GM10248 (cell line): ENCODE results near the gene NKAIN2.

ENCODE experiments used
- CTCF ChIA-PET: fragments of 300-600 bp; sonication (Branson Sonifier 250); formaldehyde crosslinking; extraction: SDS; loops from one replicate; lab custom pipeline; 2021; ENCODE audit warnings: antibody characterized with exemption; lab: Yijun Ruan, JAX
- POLR2A ChIA-PET: fragments of 350-650 bp; sonication (Branson Sonifier 250); formaldehyde crosslinking; extraction: SDS; loops from one replicate; lab custom pipeline; 2020; ENCODE audit warnings: antibody characterized with exemption; lab: Yijun Ruan, JAX
- DNase-seq: peaks from one replicate; pipeline ENCODE4 v3.0.0; 2012; ENCODE audit errors: extremely low spot score
- TF ChIP-seq, protein P1 (sequence below): IDR thresholded peaks from 2 replicates; pipeline ENCODE4 v1.5.1; 2012; ENCODE audit warnings: mild to moderate bottlenecking, low read depth; ENCODE audit errors: extremely low read depth, missing control alignments, control extremely low read depth

Gene NKAIN2

DNA sequence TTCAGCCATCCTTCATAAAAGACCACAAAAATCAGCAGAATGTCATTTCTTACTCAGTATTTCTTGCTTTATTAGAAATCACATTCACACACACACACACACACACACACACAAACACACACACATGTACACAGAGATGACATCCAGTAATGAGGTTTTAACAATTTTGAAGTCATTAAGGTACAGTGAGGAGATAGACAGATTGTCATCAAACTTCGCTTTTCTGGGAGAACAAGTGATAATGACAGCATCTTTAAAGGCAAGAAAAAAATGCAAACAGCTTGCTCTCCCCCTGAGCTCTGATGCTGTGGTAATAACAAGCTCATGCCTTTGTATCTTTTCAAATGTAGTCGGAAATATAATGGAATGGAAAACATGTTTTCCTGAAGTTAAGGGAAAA, 974.2 kb downstream of the NKAIN2 start:
- DNase-seq, result no peak
- CTCF ChIA-PET, result no interaction called here
- TF ChIP-seq, protein P1, sequence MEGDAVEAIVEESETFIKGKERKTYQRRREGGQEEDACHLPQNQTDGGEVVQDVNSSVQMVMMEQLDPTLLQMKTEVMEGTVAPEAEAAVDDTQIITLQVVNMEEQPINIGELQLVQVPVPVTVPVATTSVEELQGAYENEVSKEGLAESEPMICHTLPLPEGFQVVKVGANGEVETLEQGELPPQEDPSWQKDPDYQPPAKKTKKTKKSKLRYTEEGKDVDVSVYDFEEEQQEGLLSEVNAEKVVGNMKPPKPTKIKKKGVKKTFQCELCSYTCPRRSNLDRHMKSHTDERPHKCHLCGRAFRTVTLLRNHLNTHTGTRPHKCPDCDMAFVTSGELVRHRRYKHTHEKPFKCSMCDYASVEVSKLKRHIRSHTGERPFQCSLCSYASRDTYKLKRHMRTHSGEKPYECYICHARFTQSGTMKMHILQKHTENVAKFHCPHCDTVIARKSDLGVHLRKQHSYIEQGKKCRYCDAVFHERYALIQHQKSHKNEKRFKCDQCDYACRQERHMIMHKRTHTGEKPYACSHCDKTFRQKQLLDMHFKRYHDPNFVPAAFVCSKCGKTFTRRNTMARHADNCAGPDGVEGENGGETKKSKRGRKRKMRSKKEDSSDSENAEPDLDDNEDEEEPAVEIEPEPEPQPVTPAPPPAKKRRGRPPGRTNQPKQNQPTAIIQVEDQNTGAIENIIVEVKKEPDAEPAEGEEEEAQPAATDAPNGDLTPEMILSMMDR, result no peak
- POLR2A ChIA-PET, result no interaction called here

DNA sequence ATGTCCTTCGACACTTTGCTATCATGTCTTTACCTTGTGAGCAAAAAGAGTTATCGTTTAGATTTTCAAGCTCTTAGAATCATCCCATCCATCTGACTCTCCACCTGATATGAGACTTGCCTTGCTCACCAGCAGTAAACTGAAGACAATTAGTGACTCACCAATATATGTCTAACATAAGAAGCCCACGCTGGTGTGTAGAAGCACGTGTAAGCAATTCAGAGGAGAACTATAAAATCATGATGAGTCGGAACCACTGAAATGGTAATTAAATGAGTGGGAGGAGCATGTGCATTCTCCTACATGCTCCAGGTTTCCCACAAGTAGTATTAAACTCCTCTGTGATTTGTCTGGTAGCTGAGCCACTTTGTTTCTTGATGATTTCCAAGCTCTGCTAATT, 977.0 kb downstream of the NKAIN2 start:
- CTCF ChIA-PET, result interaction anchor here (1.7 kb wide), 1 partner anchor 12 kb away, joined by 4 read pairs; no protein-coding TSS in a partner anchor
- no peak for DNase-seq
- TF ChIP-seq, protein P1, result no peak
- POLR2A ChIA-PET, result no interaction called here

DNA sequence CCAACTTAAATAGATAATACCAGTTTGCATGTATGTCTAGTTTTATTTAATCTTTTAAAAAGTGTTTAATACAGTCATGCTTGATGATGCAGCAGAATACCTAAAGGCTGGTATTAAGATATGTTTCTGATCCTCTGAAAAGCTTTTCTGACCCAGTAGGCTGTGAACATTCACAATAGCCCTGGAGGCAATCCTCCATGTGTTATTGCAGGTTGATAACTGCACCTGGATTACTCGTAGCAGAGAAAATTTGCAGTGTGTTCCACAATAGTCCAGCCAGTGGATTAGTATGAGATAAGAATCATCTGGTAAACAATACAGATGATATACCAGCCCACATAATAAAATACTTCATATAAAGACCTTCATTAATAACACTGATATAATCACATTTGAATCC, 979.7 kb downstream of the NKAIN2 start:
- CTCF ChIA-PET, result no interaction called here
- DNase-seq, result no peak
- TF ChIP-seq, protein P1, result no peak
- POLR2A ChIA-PET, result no interaction called here

DNA sequence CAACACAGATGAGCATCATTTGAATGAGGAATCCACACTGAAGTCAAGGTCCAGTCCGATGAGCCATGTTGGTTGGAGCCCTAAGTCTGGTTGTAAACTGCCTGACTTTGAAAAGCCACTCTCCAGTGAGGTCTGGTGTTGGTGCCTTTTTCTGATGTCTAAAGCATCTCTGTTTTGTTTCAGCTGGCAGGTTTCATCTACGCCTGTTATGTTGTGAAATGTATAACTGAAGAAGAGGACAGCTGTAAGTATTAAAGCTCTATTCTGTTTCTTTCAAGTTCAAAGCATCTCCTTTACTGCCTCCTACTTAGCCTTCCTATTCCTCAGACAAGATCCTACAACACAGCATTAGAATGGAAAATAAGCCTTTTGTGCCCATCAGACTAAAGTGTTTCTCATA, 987.5 kb downstream of the NKAIN2 start:
- TF ChIP-seq, protein P1, result no peak
- CTCF ChIA-PET, result no interaction called here
- POLR2A ChIA-PET, result no interaction called here
- no peak for DNase-seq

DNA sequence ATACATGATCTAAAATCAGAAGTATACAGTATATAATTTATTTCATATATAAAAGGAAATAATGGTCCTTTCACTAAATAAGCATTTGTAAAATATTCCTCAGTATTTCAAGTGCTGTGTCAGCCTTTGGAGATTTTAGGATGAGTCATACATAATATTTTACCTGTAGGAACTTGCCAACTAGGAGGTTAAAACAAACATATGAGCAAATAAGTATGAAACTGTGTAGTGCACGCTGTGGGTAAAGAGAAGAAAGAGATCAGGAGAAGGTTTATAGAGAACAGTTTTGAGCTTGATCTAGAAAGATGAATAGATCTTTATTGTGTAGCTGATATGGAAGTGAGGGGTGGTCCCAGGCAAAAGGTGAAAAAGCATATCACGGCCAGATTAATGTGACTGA, 988.7 kb downstream of the NKAIN2 start:
- no peak for DNase-seq
- ChIA-PET CTCF (no interaction called here), POLR2A (no interaction called here)
- TF ChIP-seq, protein P1, result no peak

DNA sequence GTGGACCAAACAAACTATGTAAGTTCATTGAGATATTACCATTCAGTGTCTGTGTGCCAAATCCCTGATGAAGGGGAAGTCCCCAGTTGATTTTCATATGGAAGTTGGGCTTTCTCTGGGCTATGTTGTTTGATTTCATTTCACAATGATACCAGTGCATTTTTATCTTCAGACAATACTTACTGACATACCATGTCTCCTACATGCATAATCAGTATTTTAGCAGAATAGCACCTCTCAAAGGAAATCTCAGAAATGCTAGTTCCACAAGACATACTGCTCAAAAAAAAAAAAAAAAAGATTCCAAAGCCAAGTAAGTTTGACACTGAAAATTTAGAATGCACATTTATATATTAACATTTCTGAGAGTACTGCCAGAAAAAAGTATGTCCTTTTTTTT, 989.7 kb downstream of the NKAIN2 start:
- ChIA-PET CTCF (no interaction called here), POLR2A (no interaction called here)
- no peak for DNase-seq
- TF ChIP-seq, protein P1, result no peak

DNA sequence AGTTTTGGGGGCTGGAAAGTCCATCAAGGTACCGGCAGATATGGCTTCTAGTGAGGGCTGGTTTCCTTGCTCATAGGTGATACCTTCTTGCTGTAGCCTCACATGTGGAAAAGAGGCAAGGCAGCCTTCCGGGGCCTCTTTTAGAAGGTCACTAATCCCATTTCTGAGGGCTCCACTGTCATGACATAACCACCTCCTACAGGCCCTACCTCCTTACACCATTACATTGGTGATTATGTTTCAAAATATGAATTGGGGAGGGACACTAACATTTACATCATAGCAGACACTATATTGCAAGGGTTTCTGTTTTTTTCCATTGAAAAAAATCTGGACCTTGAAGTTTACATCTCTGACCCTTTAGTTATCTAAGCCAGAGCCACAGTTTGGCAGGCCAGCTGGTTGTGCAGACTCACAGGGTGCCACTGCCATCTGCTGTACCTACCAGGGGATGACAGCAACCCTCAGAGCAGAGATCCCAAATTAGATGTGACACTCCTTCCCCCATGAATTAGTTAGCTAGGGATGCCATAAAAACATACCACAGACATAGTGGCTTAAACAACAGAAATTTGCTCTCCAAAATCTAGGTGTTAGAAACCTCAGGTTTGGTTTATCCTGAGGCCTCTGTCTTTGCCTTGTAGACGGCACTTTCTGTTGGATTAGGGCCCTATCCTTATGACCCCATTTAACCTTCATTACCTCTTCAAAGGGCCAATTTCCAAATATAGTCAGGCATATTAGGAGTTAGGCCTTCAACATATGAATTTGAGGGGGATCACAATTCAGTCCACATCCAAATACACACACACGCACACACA, 992.2 kb downstream of the NKAIN2 start:
- peak; percentile 3 for DNase-seq
- ChIA-PET POLR2A (no interaction called here), CTCF (interaction anchor here (1.0 to 1.5 kb wide), 2 partner anchors 9 to 993 kb away, joined by 3 to 5 read pairs; no protein-coding TSS in a partner anchor)
- TF ChIP-seq, protein P1, result no peak
